Liver (tissue), 9 donors: Measurements from ENCODE around the gene MRPL51. TPM values are rescaled to one million over a fixed set of nuclear protein-coding genes. Genes with fewer than 3 reads are reported as not detected.

Experiments
- DNase-seq: peaks from one replicate; pipeline ENCODE4 v3.0.0-alpha.2; 2017; ENCODE audit warnings: low spot score
- H3K27ac ChIP-seq, 2 donors: one replicate each; pipeline ENCODE4 v1.7.0; 2013; ENCODE audit warnings: inconsistent platforms in 2 of 2, low read length in 2 of 2, control low read depth in 1 of 2, low read depth in 1 of 2, mild to moderate bottlenecking in 1 of 2
- H3K27me3 ChIP-seq, 4 donors: one replicate each; pipeline versions ENCODE4 v1.6.1 to v1.7.0; 2013; ENCODE audit warnings: low read length in 3 of 4, inconsistent platforms in 1 of 4, mild to moderate bottlenecking in 1 of 4, moderate library complexity in 1 of 4; ENCODE audit not compliant: control insufficient read depth in 4 of 4, insufficient read depth in 4 of 4
- H3K36me3 ChIP-seq, 4 donors: one replicate each; pipeline versions ENCODE4 v1.6.1 to v1.7.0; 2013; ENCODE audit warnings: low read length in 3 of 4, mild to moderate bottlenecking in 3 of 4, low read depth in 1 of 4, moderate library complexity in 1 of 4; ENCODE audit not compliant: control insufficient read depth in 4 of 4, insufficient read depth in 3 of 4
- H3K4me1 ChIP-seq, 4 donors: one replicate each; pipeline versions ENCODE4 v1.6.1 to v1.7.0; 2013; ENCODE audit warnings: low read length in 3 of 4, mild to moderate bottlenecking in 3 of 4, moderate library complexity in 1 of 4; ENCODE audit not compliant: control insufficient read depth in 4 of 4, insufficient read depth in 4 of 4
- H3K4me3 ChIP-seq, 3 donors: one replicate each; pipeline versions ENCODE4 v1.6.1 to v1.7.0; 2013; ENCODE audit warnings: low read length in 3 of 3, control low read depth in 1 of 3, low read depth in 1 of 3, mild to moderate bottlenecking in 1 of 3
- H3K9ac ChIP-seq, 2 donors: one replicate each; pipeline ENCODE4 v1.7.0; 2013; ENCODE audit warnings: low read length in 2 of 2, mild to moderate bottlenecking in 2 of 2, moderate library complexity in 2 of 2, control low read depth in 1 of 2, low read depth in 1 of 2
- H3K9me3 ChIP-seq, 4 donors: one replicate each; pipeline versions ENCODE4 v1.6.1 to v1.7.0; 2013; ENCODE audit warnings: low read length in 3 of 4; ENCODE audit not compliant: control insufficient read depth in 4 of 4
- CTCF ChIP-seq: fragments of 150-350 bp; IDR thresholded peaks from 2 replicates; pipeline ENCODE4 v1.5.1; 2017; ENCODE audit warnings: improper control_type of control experiment, low read depth, low read length; ENCODE audit not compliant: missing input control
- EGR1 ChIP-seq, 2 donors: IDR thresholded peaks; 2 replicates each; pipeline ENCODE4 v1.6.1; 2016 to 2018; ENCODE audit warnings: antibody characterized with exemption in 2 of 2, low read depth in 2 of 2
- FOXA1 ChIP-seq: IDR thresholded peaks from 2 replicates; pipeline ENCODE4 v1.6.1; 2016; ENCODE audit warnings: antibody characterized with exemption
- FOXA2 ChIP-seq: IDR thresholded peaks from 2 replicates; pipeline ENCODE4 v1.6.1; 2016; ENCODE audit warnings: antibody characterized with exemption
- GABPA ChIP-seq, 2 donors: IDR thresholded peaks in 1 of 2; conservative IDR thresholded peaks in 1 of 2; 2 replicates each; pipeline ENCODE4 v1.6.1; 2016; ENCODE audit warnings: antibody characterized with exemption in 2 of 2, mild to moderate bottlenecking in 1 of 2, moderate library complexity in 1 of 2
- HNF4A ChIP-seq, 2 donors: conservative IDR thresholded peaks; 2 replicates each; pipeline ENCODE4 v1.6.1; 2016; ENCODE audit warnings: antibody characterized with exemption in 2 of 2, mild to moderate bottlenecking in 2 of 2
- HNF4G ChIP-seq: IDR thresholded peaks from 2 replicates; pipeline ENCODE4 v1.6.1; 2016; ENCODE audit warnings: antibody characterized with exemption
- JUND ChIP-seq, 2 donors: IDR thresholded peaks; 2 replicates each; pipeline ENCODE4 v1.6.1; 2016; ENCODE audit warnings: antibody characterized with exemption in 2 of 2
- MAX ChIP-seq: IDR thresholded peaks from 2 replicates; pipeline ENCODE4 v1.6.1; 2016; ENCODE audit warnings: antibody characterized with exemption
- NR2F2 ChIP-seq: IDR thresholded peaks from 2 replicates; pipeline ENCODE4 v1.6.1; 2016; ENCODE audit warnings: antibody characterized with exemption
- RAD21 ChIP-seq, 2 donors: IDR thresholded peaks; 2 replicates each; pipeline ENCODE4 v1.6.1; 2016; ENCODE audit warnings: antibody characterized with exemption in 2 of 2, mild to moderate bottlenecking in 2 of 2
- REST ChIP-seq: IDR thresholded peaks from 2 replicates; pipeline ENCODE4 v1.6.1; 2016; ENCODE audit warnings: antibody characterized with exemption, mild to moderate bottlenecking
- RXRA ChIP-seq, 2 donors: IDR thresholded peaks; 2 replicates each; pipeline ENCODE4 v1.6.1; 2017 to 2018; ENCODE audit warnings: antibody characterized with exemption in 2 of 2, mild to moderate bottlenecking in 1 of 2
- SP1 ChIP-seq: IDR thresholded peaks from 2 replicates; pipeline ENCODE4 v1.6.1; 2018; ENCODE audit warnings: antibody characterized with exemption, mild to moderate bottlenecking
- TAF1 ChIP-seq: conservative IDR thresholded peaks from 2 replicates; pipeline ENCODE4 v1.6.1; 2016; ENCODE audit warnings: antibody characterized with exemption, mild to moderate bottlenecking
- YY1 ChIP-seq: IDR thresholded peaks from 2 replicates; pipeline ENCODE4 v1.6.1; 2016; ENCODE audit warnings: antibody characterized with exemption, mild to moderate bottlenecking
- ZBTB33 ChIP-seq: IDR thresholded peaks from 2 replicates; pipeline ENCODE4 v1.6.1; 2016; ENCODE audit warnings: antibody characterized with exemption
- whole genome bisulfite sequencing: extraction: QIAGEN DNeasy Blood & Tissue Kit; methylation state at CpG from one replicate; pipeline ENCODE4 v1.1.7; 2013; 5-methylcytosine and 5-hydroxymethylcytosine counted together
- polyA plus RNA-seq, 2 donors: library from polyadenylated mRNA; stranded (reverse) in 1 of 2; unstranded in 1 of 2; fragments of 200-250 nt in 1 of 2; fragments of >200 nt in 1 of 2; fragmentation: Nextera tagmentation in 1 of 2; extraction: Ambion mirVana in 1 of 2; gene quantifications; one replicate each; pipeline versions ENCODE4 v1.2.1 to v1.2.3, GENCODE V29; 2013 to 2015
- total RNA-seq, 2 donors: library from RNA; depleted of rRNA; stranded (reverse); fragments of >200 nt; gene quantifications; one replicate each; pipeline ENCODE4 v1.2.3, GENCODE V29; 2014
- donor health status: healthy.
- donor health status: healthy.
- donor health status: healthy.
- donor health status: healthy.
- donor health status: healthy.

MRPL51 gene
- total and polyA plus RNA-seq, 4 donors, result 37.6 to 163 (median 48.0) TPM

GRCh38 chr12:6463858-6464257 lies 29.2 kb downstream of the MRPL51 start:
- Histone ChIP-seq H3K27ac (no peak overlapping the region), H3K4me3 (no peak overlapping the region), H3K9me3 (no peaks in the 10 kb centered on the region), H3K36me3 (peaks cover 4 to 55% (median 46%) of the 10 kb centered on the region in 4 donors), H3K4me1 (peaks cover 7 to 17% (median 11%) of the 10 kb centered on the region in 4 donors), H3K9ac (no peak overlapping the region), H3K27me3 (no peaks in the 10 kb centered on the region)
- TF ChIP-seq HNF4G, result no peak
- TF ChIP-seq JUND (IDR thresholded peaks at IDR 0.05), result no peak
- no peak for TF ChIP-seq REST
- no peak for TF ChIP-seq YY1
- no peak for TF ChIP-seq MAX
- no peak for TF ChIP-seq FOXA2
- TF ChIP-seq FOXA1, result no peak
- TF ChIP-seq TAF1, result no peak
- no peak for TF ChIP-seq EGR1 (IDR thresholded peaks at IDR 0.05; ENCODE audit: low read depth in 2 of 2)
- DNase-seq, result no peak
- 93% methylated on average over 6 of the region's 6 CpGs for WGBS

GRCh38 chr12:6463216-6463615 lies 29.8 kb downstream of the MRPL51 start:
- Histone ChIP-seq H3K9me3 (no peaks in the 10 kb centered on the region), H3K36me3 (peaks cover 8 to 62% (median 52%) of the 10 kb centered on the region in 4 donors), H3K4me1 (peaks cover 3 to 11% (median 7%) of the 10 kb centered on the region in 4 donors), H3K27me3 (no peaks in the 10 kb centered on the region), H3K27ac (no peak overlapping the region), H3K4me3 (no peak overlapping the region), H3K9ac (no peak overlapping the region)
- no peak for DNase-seq
- TF ChIP-seq CTCF, result no peak
- no peak for TF ChIP-seq RAD21 (IDR thresholded peaks at IDR 0.05)
- TF ChIP-seq MAX, result no peak
- TF ChIP-seq HNF4G, result no peak
- TF ChIP-seq RXRA (IDR thresholded peaks at IDR 0.05), result no peak
- TF ChIP-seq GABPA (IDR thresholded peaks at IDR 0.05 in 1 of 2, conservative IDR thresholded peaks at IDR 0.05 in 1 of 2), result no peak
- TF ChIP-seq SP1, result no peak
- TF ChIP-seq FOXA2, result no peak
- no peak for TF ChIP-seq TAF1
- TF ChIP-seq FOXA1, result no peak
- TF ChIP-seq HNF4A (conservative IDR thresholded peaks at IDR 0.05), result no peak
- no peak for TF ChIP-seq JUND (IDR thresholded peaks at IDR 0.05)
- no peak for TF ChIP-seq NR2F2
- TF ChIP-seq ZBTB33, result no peak
- no peak for TF ChIP-seq REST
- 74% methylated on average over 7 of the region's 7 CpGs for WGBS
